Measurements from ENCODE around the gene ANTXR1.

The ANTXR1 gene

GRCh38 chr2:69164061-69164778 lies 151.2 kb downstream of the ANTXR1 start:
- H3K36me3 ChIP-seq (ENCODE audit: control insufficient read depth, low read depth, low read length) = no peaks in the 10 kb centered on the region
- no peak overlapping the region for H3K4me3 ChIP-seq (ENCODE audit: low read length)
- H3K4me1 ChIP-seq (ENCODE audit: control insufficient read depth, low read depth, low read length) = no peaks in the 10 kb centered on the region
- H3K9me3 ChIP-seq (ENCODE audit: control insufficient read depth, low read depth, low read length) = no peaks in the 10 kb centered on the region
- no peak overlapping the region for H3K27ac ChIP-seq (ENCODE audit: low read length)
- no peak overlapping the region for H3K9ac ChIP-seq (ENCODE audit: low read length)
- no peaks in the 10 kb centered on the region for H3K27me3 ChIP-seq (ENCODE audit: control insufficient read depth, insufficient read depth, low read length)

- Histone ChIP-seq H3K4me3 (ENCODE audit: low read length) (no peak overlapping the region), H3K9me3 (ENCODE audit: control insufficient read depth, low read depth, low read length) (no peaks in the 10 kb centered on the region), H3K36me3 (ENCODE audit: control insufficient read depth, low read depth, low read length) (no peaks in the 10 kb centered on the region), H3K27me3 (ENCODE audit: control insufficient read depth, insufficient read depth, low read length) (no peaks in the 10 kb centered on the region), H3K27ac (ENCODE audit: low read length) (no peak overlapping the region), H3K4me1 (ENCODE audit: control insufficient read depth, low read depth, low read length) (no peaks in the 10 kb centered on the region), H3K9ac (ENCODE audit: low read length) (no peak overlapping the region)
Measured at GRCh38 chr2:69165091-69165880, 152.3 kb downstream of the ANTXR1 start.

- Histone ChIP-seq H3K27ac (ENCODE audit: low read length) (no peak overlapping the region), H3K27me3 (ENCODE audit: control insufficient read depth, insufficient read depth, low read length) (no peaks in the 10 kb centered on the region), H3K36me3 (ENCODE audit: control insufficient read depth, low read depth, low read length) (no peaks in the 10 kb centered on the region), H3K4me1 (ENCODE audit: control insufficient read depth, low read depth, low read length) (no peaks in the 10 kb centered on the region), H3K4me3 (ENCODE audit: low read length) (no peak overlapping the region), H3K9me3 (ENCODE audit: control insufficient read depth, low read depth, low read length) (no peaks in the 10 kb centered on the region), H3K9ac (ENCODE audit: low read length) (no peak overlapping the region)
Measured at GRCh38 chr2:69166465-69166811, 153.5 kb downstream of the ANTXR1 start.

GRCh38 chr2:69166812-69167468 lies 154.0 kb downstream of the ANTXR1 start:
- Histone ChIP-seq H3K4me3 (ENCODE audit: low read length) (no peak overlapping the region), H3K36me3 (ENCODE audit: control insufficient read depth, low read depth, low read length) (no peaks in the 10 kb centered on the region), H3K27ac (ENCODE audit: low read length) (no peak overlapping the region), H3K9ac (ENCODE audit: low read length) (no peak overlapping the region), H3K4me1 (ENCODE audit: control insufficient read depth, low read depth, low read length) (no peaks in the 10 kb centered on the region), H3K9me3 (ENCODE audit: control insufficient read depth, low read depth, low read length) (no peaks in the 10 kb centered on the region), H3K27me3 (ENCODE audit: control insufficient read depth, insufficient read depth, low read length) (no peaks in the 10 kb centered on the region)

GRCh38 chr2:69167469-69167822 lies 154.5 kb downstream of the ANTXR1 start:
- no peaks in the 10 kb centered on the region for H3K9me3 ChIP-seq (ENCODE audit: control insufficient read depth, low read depth, low read length)
- no peak overlapping the region for H3K27ac ChIP-seq (ENCODE audit: low read length)
- no peaks in the 10 kb centered on the region for H3K4me1 ChIP-seq (ENCODE audit: control insufficient read depth, low read depth, low read length)
- no peak overlapping the region for H3K9ac ChIP-seq (ENCODE audit: low read length)
- H3K27me3 ChIP-seq (ENCODE audit: control insufficient read depth, insufficient read depth, low read length) = no peaks in the 10 kb centered on the region
- no peaks in the 10 kb centered on the region for H3K36me3 ChIP-seq (ENCODE audit: control insufficient read depth, low read depth, low read length)
- H3K4me3 ChIP-seq (ENCODE audit: low read length) = no peak overlapping the region

GRCh38 chr2:69168144-69168813 lies 155.3 kb downstream of the ANTXR1 start:
- no peak overlapping the region for H3K27ac ChIP-seq (ENCODE audit: low read length)
- H3K4me1 ChIP-seq (ENCODE audit: control insufficient read depth, low read depth, low read length) = no peaks in the 10 kb centered on the region
- H3K36me3 ChIP-seq (ENCODE audit: control insufficient read depth, low read depth, low read length) = no peaks in the 10 kb centered on the region
- H3K4me3 ChIP-seq (ENCODE audit: low read length) = no peak overlapping the region
- no peaks in the 10 kb centered on the region for H3K27me3 ChIP-seq (ENCODE audit: control insufficient read depth, insufficient read depth, low read length)
- no peak overlapping the region for H3K9ac ChIP-seq (ENCODE audit: low read length)
- H3K9me3 ChIP-seq (ENCODE audit: control insufficient read depth, low read depth, low read length) = no peaks in the 10 kb centered on the region

- Histone ChIP-seq H3K9ac (ENCODE audit: low read length) (no peak overlapping the region), H3K27ac (ENCODE audit: low read length) (no peak overlapping the region), H3K27me3 (ENCODE audit: control insufficient read depth, insufficient read depth, low read length) (no peaks in the 10 kb centered on the region), H3K9me3 (ENCODE audit: control insufficient read depth, low read depth, low read length) (no peaks in the 10 kb centered on the region), H3K4me3 (ENCODE audit: low read length) (no peak overlapping the region), H3K36me3 (ENCODE audit: control insufficient read depth, low read depth, low read length) (no peaks in the 10 kb centered on the region), H3K4me1 (ENCODE audit: control insufficient read depth, low read depth, low read length) (no peaks in the 10 kb centered on the region)
Measured at GRCh38 chr2:69168950-69169654, 156.1 kb downstream of the ANTXR1 start.

- no peaks in the 10 kb centered on the region for H3K4me1 ChIP-seq (ENCODE audit: control insufficient read depth, low read depth, low read length)
- H3K36me3 ChIP-seq (ENCODE audit: control insufficient read depth, low read depth, low read length) = no peaks in the 10 kb centered on the region
- no peak overlapping the region for H3K4me3 ChIP-seq (ENCODE audit: low read length)
- H3K27ac ChIP-seq (ENCODE audit: low read length) = no peak overlapping the region
- H3K9me3 ChIP-seq (ENCODE audit: control insufficient read depth, low read depth, low read length) = no peaks in the 10 kb centered on the region
- H3K27me3 ChIP-seq (ENCODE audit: control insufficient read depth, insufficient read depth, low read length) = no peaks in the 10 kb centered on the region
- H3K9ac ChIP-seq (ENCODE audit: low read length) = no peak overlapping the region
Measured at GRCh38 chr2:69169655-69170389, 156.8 kb downstream of the ANTXR1 start.

- Histone ChIP-seq H3K4me3 (ENCODE audit: low read length) (no peak overlapping the region), H3K36me3 (ENCODE audit: control insufficient read depth, low read depth, low read length) (no peaks in the 10 kb centered on the region), H3K9ac (ENCODE audit: low read length) (no peak overlapping the region), H3K27ac (ENCODE audit: low read length) (no peak overlapping the region), H3K4me1 (ENCODE audit: control insufficient read depth, low read depth, low read length) (no peaks in the 10 kb centered on the region), H3K27me3 (ENCODE audit: control insufficient read depth, insufficient read depth, low read length) (no peaks in the 10 kb centered on the region), H3K9me3 (ENCODE audit: control insufficient read depth, low read depth, low read length) (no peaks in the 10 kb centered on the region)
Measured at GRCh38 chr2:69170661-69171060, 157.7 kb downstream of the ANTXR1 start.

GRCh38 chr2:69171116-69171896 lies 158.3 kb downstream of the ANTXR1 start:
- Histone ChIP-seq H3K27ac (ENCODE audit: low read length) (no peak overlapping the region), H3K9ac (ENCODE audit: low read length) (no peak overlapping the region), H3K4me3 (ENCODE audit: low read length) (no peak overlapping the region), H3K36me3 (ENCODE audit: control insufficient read depth, low read depth, low read length) (no peaks in the 10 kb centered on the region), H3K4me1 (ENCODE audit: control insufficient read depth, low read depth, low read length) (no peaks in the 10 kb centered on the region), H3K9me3 (ENCODE audit: control insufficient read depth, low read depth, low read length) (no peaks in the 10 kb centered on the region), H3K27me3 (ENCODE audit: control insufficient read depth, insufficient read depth, low read length) (no peaks in the 10 kb centered on the region)
